ENCODE results near the gene APEH.
A peak's percentile ranks its signal among the peaks of the same experiment; 100 is the strongest.
"Not testable (repeated sequence)": the region's sequence is repeated elsewhere in the genome, so short reads cannot be mapped to it uniquely, and the experiment has no call there.

Gene APEH

GRCh38 chr3:49689046-49689907, 15.1 kb downstream of the APEH start, which contains the start of the genes MST1 and RNF123:
Gene MST1 (minus strand): TSS chr3:49689474. CDS start chr3:49688691, 783 bp downstream.
Gene RNF123 (plus strand): TSS chr3:49689557. CDS start chr3:49691166, 1,609 bp downstream.
- DNase-seq (ENCODE audit: low read depth) = peak; percentile 43
- TF ChIP-seq, protein P1, sequence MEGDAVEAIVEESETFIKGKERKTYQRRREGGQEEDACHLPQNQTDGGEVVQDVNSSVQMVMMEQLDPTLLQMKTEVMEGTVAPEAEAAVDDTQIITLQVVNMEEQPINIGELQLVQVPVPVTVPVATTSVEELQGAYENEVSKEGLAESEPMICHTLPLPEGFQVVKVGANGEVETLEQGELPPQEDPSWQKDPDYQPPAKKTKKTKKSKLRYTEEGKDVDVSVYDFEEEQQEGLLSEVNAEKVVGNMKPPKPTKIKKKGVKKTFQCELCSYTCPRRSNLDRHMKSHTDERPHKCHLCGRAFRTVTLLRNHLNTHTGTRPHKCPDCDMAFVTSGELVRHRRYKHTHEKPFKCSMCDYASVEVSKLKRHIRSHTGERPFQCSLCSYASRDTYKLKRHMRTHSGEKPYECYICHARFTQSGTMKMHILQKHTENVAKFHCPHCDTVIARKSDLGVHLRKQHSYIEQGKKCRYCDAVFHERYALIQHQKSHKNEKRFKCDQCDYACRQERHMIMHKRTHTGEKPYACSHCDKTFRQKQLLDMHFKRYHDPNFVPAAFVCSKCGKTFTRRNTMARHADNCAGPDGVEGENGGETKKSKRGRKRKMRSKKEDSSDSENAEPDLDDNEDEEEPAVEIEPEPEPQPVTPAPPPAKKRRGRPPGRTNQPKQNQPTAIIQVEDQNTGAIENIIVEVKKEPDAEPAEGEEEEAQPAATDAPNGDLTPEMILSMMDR (IDR thresholded peaks at IDR 0.05; ENCODE audit: control insufficient read depth, insufficient read depth, low read depth, low read length, missing control alignments) = peak; percentile 45
- peak within 1 kb of the TSS; percentile 99 for H3K4me3 ChIP-seq (ENCODE audit: control insufficient read depth, low read depth, low read length)

GRCh38 chr3:49689908-49690624, 15.9 kb downstream of the APEH start:
- H3K4me3 ChIP-seq (ENCODE audit: control insufficient read depth, low read depth, low read length) = peak overlapping the region; percentile 99
- not testable (repeated sequence) for DNase-seq (ENCODE audit: low read depth)

DNA sequence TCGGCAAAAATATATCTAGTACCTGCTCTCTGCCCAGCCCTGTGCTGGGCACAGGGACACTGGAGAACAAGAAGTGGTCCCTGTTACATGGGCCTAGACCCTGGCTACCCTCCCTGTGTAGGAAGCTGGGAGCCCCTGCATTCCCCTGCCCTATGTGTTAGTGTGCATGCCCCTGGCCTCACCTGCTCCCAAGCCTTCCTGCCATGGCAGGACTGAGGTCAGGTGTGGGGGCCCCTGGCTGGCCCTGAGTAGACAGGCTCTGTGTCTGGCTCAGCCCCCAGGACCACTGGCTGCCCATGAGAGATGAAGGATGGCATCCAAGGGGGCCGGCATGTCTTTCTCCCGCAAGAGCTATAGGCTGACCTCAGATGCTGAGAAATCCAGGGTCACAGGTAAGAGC, 16.7 kb downstream of the APEH start:
- DNase-seq (ENCODE audit: low read depth); H3K4me3 ChIP-seq (ENCODE audit: control insufficient read depth, low read depth, low read length): not testable (repeated sequence)

DNA sequence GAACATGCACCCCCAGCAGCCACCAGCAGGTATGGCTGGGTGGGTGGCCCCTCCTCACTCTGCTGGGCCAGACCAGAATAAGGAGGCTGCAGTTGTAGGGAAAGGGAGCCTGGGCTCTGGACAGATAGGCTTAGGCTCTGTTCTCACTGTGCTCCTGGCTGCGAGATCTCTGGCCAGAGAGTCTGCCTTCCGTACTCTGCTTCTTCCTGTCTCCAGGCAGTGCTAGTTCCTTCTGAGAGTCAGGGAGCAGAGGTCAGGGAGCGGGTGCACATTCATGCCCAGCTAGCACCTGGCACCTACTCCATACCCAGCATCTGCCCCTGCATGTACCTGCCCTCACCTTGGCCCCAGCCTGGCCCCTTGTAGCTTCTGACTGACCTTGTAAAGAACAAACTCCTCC, 17.3 kb downstream of the APEH start:
- DNase-seq (ENCODE audit: low read depth) = not testable (repeated sequence)

GRCh38 chr3:49694409-49695070, 20.4 kb downstream of the APEH start:
- not testable (repeated sequence) for DNase-seq (ENCODE audit: low read depth); H3K4me3 ChIP-seq (ENCODE audit: control insufficient read depth, low read depth, low read length)

More for the DNA sequence above, 17.3 kb downstream of the APEH start:
- H3K4me3 ChIP-seq (ENCODE audit: control insufficient read depth, low read depth, low read length) = not testable (repeated sequence)

DNA sequence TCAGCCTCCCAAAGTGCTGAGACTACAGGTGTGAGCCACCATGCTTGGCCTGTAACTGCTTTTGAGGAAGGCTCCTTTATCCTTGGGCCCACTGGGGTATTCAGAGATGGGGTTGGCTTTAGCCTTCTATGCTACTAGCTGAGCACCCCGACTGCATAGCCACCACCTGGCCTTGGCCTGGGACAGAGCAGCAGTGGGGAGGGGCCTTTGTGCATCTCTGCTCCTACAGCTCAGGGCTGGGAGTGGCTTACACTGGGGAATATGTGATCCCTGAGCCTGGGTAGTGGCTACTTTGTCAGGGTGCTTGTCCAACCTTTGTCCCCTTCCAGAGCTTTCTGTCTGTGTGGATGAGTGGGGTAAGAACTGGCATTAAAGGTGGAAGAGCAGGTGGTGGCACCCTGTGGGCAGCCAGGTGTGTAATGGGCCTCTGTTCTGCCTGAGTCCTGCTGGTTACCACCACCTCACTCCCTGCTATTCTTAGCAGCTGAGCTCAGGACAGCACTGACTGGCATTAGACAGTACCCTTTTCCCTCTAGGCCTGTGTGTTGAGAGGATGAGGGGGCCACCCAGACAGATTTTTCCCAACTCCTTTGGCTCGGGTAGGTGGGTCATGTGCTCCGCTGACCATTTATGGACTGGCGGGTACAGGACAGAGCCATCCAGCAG, 21.3 kb downstream of the APEH start:
- H3K4me3 ChIP-seq (ENCODE audit: control insufficient read depth, low read depth, low read length); DNase-seq (ENCODE audit: low read depth): not testable (repeated sequence)

DNA sequence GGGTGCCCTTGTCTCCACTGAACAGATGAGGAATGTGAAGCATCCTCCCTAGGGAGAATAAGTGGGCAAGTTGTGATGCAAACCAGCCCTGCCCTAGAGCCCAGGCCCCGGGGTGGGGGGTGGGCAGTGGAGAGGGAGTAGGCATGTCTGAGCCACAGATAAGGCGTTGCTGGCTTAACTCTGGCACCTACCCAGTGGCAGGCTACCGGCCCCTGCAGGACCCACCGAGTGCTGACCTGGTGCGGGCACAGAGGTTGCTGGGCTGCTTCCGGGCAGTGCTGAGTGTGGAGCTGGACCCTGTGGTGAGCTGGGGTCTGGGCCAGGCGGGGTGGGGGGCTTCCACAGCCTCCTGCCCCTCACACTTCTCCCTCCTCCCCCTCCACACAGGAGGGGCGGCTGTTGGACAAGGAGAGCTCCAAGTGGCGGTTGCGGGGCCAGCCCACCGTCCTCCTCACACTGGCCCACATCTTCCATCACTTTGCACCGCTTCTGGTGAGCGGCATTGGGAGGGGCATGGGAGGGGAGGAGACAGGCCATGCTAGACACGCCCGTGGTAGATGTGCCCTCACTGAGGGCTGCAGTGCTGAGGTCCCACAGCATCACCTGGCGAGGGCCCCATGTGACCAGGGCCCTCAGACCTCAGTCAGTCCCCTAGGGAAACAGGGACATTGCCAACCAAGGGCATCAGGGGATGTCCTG, 25.3 kb downstream of the APEH start:
- no peak for DNase-seq (ENCODE audit: low read depth)
- TF ChIP-seq, protein P1 (IDR thresholded peaks at IDR 0.05; ENCODE audit: control insufficient read depth, insufficient read depth, low read depth, low read length, missing control alignments) = no peak
- no peak overlapping the region for H3K4me3 ChIP-seq (ENCODE audit: control insufficient read depth, low read depth, low read length)

DNA sequence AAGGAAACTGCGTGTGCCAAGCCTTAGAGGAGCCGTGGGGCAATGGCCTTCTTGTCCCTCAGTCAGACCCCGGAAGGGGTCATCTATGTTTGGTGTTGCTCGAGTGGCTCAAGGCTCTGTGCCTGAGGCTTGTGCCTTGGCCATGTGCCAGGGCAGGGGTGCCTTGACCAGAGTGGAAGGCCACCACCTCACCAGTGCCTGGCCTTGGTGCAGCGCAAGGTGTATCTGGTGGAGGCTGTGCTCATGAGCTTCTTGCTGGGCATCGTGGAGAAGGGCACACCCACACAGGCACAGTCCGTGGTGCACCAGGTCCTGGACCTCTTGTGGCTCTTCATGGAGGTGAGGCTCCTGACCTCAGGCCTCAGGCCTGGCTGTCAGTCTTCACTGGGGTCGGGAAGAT, 25.9 kb downstream of the APEH start:
- no peak overlapping the region for H3K4me3 ChIP-seq (ENCODE audit: control insufficient read depth, low read depth, low read length)
- TF ChIP-seq, protein P1 (IDR thresholded peaks at IDR 0.05; ENCODE audit: control insufficient read depth, insufficient read depth, low read depth, low read length, missing control alignments) = no peak
- DNase-seq (ENCODE audit: low read depth) = no peak

Measured in AG09309 (cell line).